ENCODE measurements around the gene CEP83. TPM values are rescaled to one million over a fixed set of nuclear protein-coding genes. Genes with fewer than 3 reads are reported as not detected.
A peak's percentile ranks its signal among the peaks of the same experiment; 100 is the strongest.

Gene CEP83
- total RNA-seq, 1 donor from 2014 or later = 16.5 TPM

GRCh38 chr12:94289461-94290312, 170.0 kb downstream of the CEP83 start:
- H3K27ac ChIP-seq = peak overlapping the region; percentile 57
- intact Hi-C loops (cut with DNase I) = no loop called here
- H3K27me3 ChIP-seq = no peaks in the 10 kb centered on the region
- peaks cover 42% of the 10 kb centered on the region for H3K4me1 ChIP-seq
- TF ChIP-seq CTCF (IDR thresholded peaks at IDR 0.05) = no peak
- TF ChIP-seq POLR2AphosphoS5 (IDR thresholded peaks at IDR 0.05; ENCODE audit: insufficient read depth in 1 of 2, low read depth in 1 of 2) = peak; percentile 9 to 20
- DNase-seq (ENCODE audit: extremely low spot score in 2 of 2) = no peak
- no peak overlapping the region for H3K4me3 ChIP-seq
- H3K9me3 ChIP-seq = no peaks in the 10 kb centered on the region
- H3K36me3 ChIP-seq = no peaks in the 10 kb centered on the region

- H3K9me3 ChIP-seq = no peaks in the 10 kb centered on the region
Observed at GRCh38 chr12:94287245-94287628, 172.4 kb downstream of the CEP83 start.

GRCh38 chr12:94286583-94287244, 173.0 kb downstream of the CEP83 start:
- intact Hi-C loops (cut with DNase I) = no loop called here
- H3K9me3 ChIP-seq = no peaks in the 10 kb centered on the region
- no peak overlapping the region for H3K27ac ChIP-seq
- no peak overlapping the region for H3K4me3 ChIP-seq
- peaks cover 42% of the 10 kb centered on the region for H3K4me1 ChIP-seq
- no peak for TF ChIP-seq CTCF (IDR thresholded peaks at IDR 0.05)
- TF ChIP-seq POLR2A (IDR thresholded peaks at IDR 0.05) = no peak
- no peak for TF ChIP-seq POLR2AphosphoS5 (IDR thresholded peaks at IDR 0.05; ENCODE audit: insufficient read depth in 1 of 2, low read depth in 1 of 2)
- no peaks in the 10 kb centered on the region for H3K36me3 ChIP-seq
- no peaks in the 10 kb centered on the region for H3K27me3 ChIP-seq
- no peak for DNase-seq (ENCODE audit: extremely low spot score in 2 of 2)

More at GRCh38 chr12:94287245-94287628, 172.4 kb downstream of the CEP83 start:
- H3K36me3 ChIP-seq = no peaks in the 10 kb centered on the region
- peaks cover 42% of the 10 kb centered on the region for H3K4me1 ChIP-seq
- no peak for DNase-seq (ENCODE audit: extremely low spot score in 2 of 2)
- H3K27me3 ChIP-seq = no peaks in the 10 kb centered on the region
- TF ChIP-seq POLR2AphosphoS5 (IDR thresholded peaks at IDR 0.05; ENCODE audit: insufficient read depth in 1 of 2, low read depth in 1 of 2) = no peak
- TF ChIP-seq CTCF (IDR thresholded peaks at IDR 0.05) = no peak
- no peak for TF ChIP-seq POLR2A (IDR thresholded peaks at IDR 0.05)
- H3K4me3 ChIP-seq = no peak overlapping the region
- intact Hi-C loops (cut with DNase I) = no loop called here
- H3K27ac ChIP-seq = no peak overlapping the region

- intact Hi-C loops (cut with DNase I) = no loop called here
- peaks cover 38% of the 10 kb centered on the region for H3K4me1 ChIP-seq
- TF ChIP-seq POLR2A (IDR thresholded peaks at IDR 0.05) (no peak), POLR2AphosphoS5 (IDR thresholded peaks at IDR 0.05; ENCODE audit: insufficient read depth in 1 of 2, low read depth in 1 of 2) (no peak), CTCF (IDR thresholded peaks at IDR 0.05) (no peak)
- no peaks in the 10 kb centered on the region for H3K27me3 ChIP-seq
- no peak overlapping the region for H3K4me3 ChIP-seq
- H3K36me3 ChIP-seq = no peaks in the 10 kb centered on the region
- DNase-seq (ENCODE audit: extremely low spot score in 2 of 2) = no peak
- H3K9me3 ChIP-seq = no peaks in the 10 kb centered on the region
- no peak overlapping the region for H3K27ac ChIP-seq
Observed at GRCh38 chr12:94285943-94286582, 173.6 kb downstream of the CEP83 start.

Measured in vagina (tissue), 2 donors.